Hepatocyte (in vitro differentiated cells): ENCODE data around the gene ASPSCR1. TPM values are rescaled to one million over a fixed set of nuclear protein-coding genes. Genes with fewer than 3 reads are reported as not detected.

Experiments
- DNase-seq: peaks from one replicate; pipeline ENCODE4 v3.0.0-alpha.2; 2016; ENCODE audit warnings: low spot score
- H2AFZ ChIP-seq: fragments of 200-600 bp; sonication (generic); 2 replicates; pipeline ENCODE4 v1.6.0; 2016; ENCODE audit warnings: antibody characterized with exemption, mild to moderate bottlenecking
- H3K27ac ChIP-seq: fragments of 200-600 bp; sonication (generic); 2 replicates; pipeline ENCODE4 v1.5.1; 2016; ENCODE audit warnings: mild to moderate bottlenecking
- H3K27me3 ChIP-seq: fragments of 200-600 bp; sonication (generic); 2 replicates; pipeline ENCODE4 v1.6.1; 2016
- H3K36me3 ChIP-seq: fragments of 200-600 bp; sonication (generic); replicated peaks from 2 replicates; pipeline ENCODE4 v1.5.1; 2016; ENCODE audit warnings: low read depth; ENCODE audit not compliant: insufficient read depth
- H3K4me1 ChIP-seq: fragments of 200-600 bp; sonication (generic); 2 replicates; pipeline ENCODE4 v1.5.1; 2016; ENCODE audit warnings: mild to moderate bottlenecking, moderate library complexity; ENCODE audit not compliant: insufficient read depth
- H3K4me2 ChIP-seq: fragments of 200-600 bp; sonication (generic); 2 replicates; pipeline ENCODE4 v1.6.0; 2016
- H3K4me3 ChIP-seq: fragments of 200-600 bp; sonication (generic); 2 replicates; pipeline ENCODE4 v1.5.1; 2016; ENCODE audit warnings: mild to moderate bottlenecking
- H3K79me2 ChIP-seq: fragments of 200-600 bp; sonication (generic); 2 replicates; pipeline ENCODE4 v1.6.0; 2017; ENCODE audit warnings: mild to moderate bottlenecking
- H3K9me2 ChIP-seq: fragments of 200-600 bp; sonication (generic); replicated peaks from 2 replicates; pipeline ENCODE4 v1.6.0; 2017; ENCODE audit warnings: mild to moderate bottlenecking; ENCODE audit not compliant: insufficient read depth
- H3K9me3 ChIP-seq: fragments of 200-600 bp; sonication (generic); 2 replicates; pipeline ENCODE4 v1.5.1; 2016; ENCODE audit warnings: low read depth, mild to moderate bottlenecking
- H4K20me1 ChIP-seq: fragments of 200-600 bp; sonication (generic); 2 replicates; pipeline ENCODE4 v1.6.0; 2016; ENCODE audit warnings: mild to moderate bottlenecking; ENCODE audit not compliant: insufficient read depth, poor library complexity, severe bottlenecking
- EZH2 ChIP-seq: fragments of 200-600 bp; sonication (generic); IDR thresholded peaks from 2 replicates; pipeline ENCODE4 v1.6.1; 2016; ENCODE audit warnings: antibody characterized with exemption, mild to moderate bottlenecking, borderline replicate concordance
- EZH2phosphoT487 ChIP-seq: fragments of 200-600 bp; sonication (generic); IDR thresholded peaks from one replicate; pipeline ENCODE4 v1.6.1; 2018; ENCODE audit warnings: antibody characterized with exemption, mild to moderate bottlenecking, low read depth, moderate library complexity; ENCODE audit not compliant: unreplicated experiment, severe bottlenecking
- WGBS: methylation state at CpG from one replicate; pipeline ENCODE4 v1.1.6; 2016; ENCODE audit warnings: low lambda C conversion rate; ENCODE audit errors: missing lambda C conversion rate; 5-methylcytosine and 5-hydroxymethylcytosine counted together
- polyA plus RNA-seq: library from polyadenylated mRNA; unstranded; fragments of >200 nt; fragmentation: Nextera tagmentation; extraction: Ambion mirVana; gene quantifications from 2 replicates; pipeline ENCODE4 v1.2.1, GENCODE V29; 2016
- total RNA-seq: library from RNA; depleted of rRNA; stranded (reverse); fragments of >200 nt; gene quantifications from 2 replicates; pipeline ENCODE4 v1.2.3, GENCODE V29; 2014
- TF ChIP-seq, protein P1 (sequence below): fragments of 200-600 bp; sonication (generic); IDR thresholded peaks from 2 replicates; pipeline ENCODE4 v1.5.1; 2016; ENCODE audit warnings: antibody characterized with exemption, mild to moderate bottlenecking; ENCODE audit not compliant: poor library complexity

ASPSCR1 gene
- total and polyA plus RNA-seq, 2 experiments from 2014 or later, result 28.4 to 45.9 TPM

DNA sequence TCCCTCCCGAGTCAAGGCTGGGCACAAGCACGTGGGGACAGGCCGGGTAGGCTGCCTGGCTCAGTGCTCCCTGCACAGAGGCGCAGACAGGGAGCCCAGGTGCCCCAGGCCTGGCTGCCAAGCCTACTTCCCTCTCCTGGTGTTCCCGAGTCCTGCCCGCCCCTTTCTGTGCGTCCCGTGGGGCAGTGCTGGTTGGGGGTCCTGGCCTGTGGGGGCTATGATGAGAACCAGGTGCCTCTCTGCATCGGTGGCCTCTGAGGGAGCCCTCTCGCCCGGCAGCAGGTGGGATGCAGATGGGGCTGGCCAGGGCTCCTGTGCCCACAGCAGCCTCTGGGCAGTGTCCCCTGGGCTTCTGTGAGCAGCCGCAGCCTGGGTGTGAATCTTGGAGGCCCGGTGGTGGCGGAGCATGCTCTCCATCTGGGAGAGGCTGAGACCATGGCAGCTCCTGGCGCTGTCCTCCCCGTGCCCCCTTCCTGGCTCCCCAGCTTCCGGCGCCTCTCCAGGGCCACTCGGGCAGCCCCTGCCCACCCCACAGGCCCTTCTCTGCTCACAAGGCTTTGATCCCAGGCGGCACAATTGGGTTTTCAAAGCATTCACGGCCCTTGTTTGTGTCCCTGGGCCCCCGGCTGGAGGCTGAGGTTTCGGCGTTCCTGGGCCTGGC, 38.0 kb downstream of the ASPSCR1 start:
- no peaks in the 10 kb centered on the region for H3K79me2 ChIP-seq
- no peak overlapping the region for H2AFZ ChIP-seq
- no peak overlapping the region for H3K4me3 ChIP-seq
- H3K4me2 ChIP-seq, result no peak overlapping the region
- H4K20me1 ChIP-seq, result no peaks in the 10 kb centered on the region
- peaks cover 10% of the 10 kb centered on the region for H3K4me1 ChIP-seq
- no peaks in the 10 kb centered on the region for H3K9me3 ChIP-seq
- no peaks in the 10 kb centered on the region for H3K36me3 ChIP-seq
- H3K27me3 ChIP-seq, result no peaks in the 10 kb centered on the region
- no peaks in the 10 kb centered on the region for H3K9me2 ChIP-seq
- no peak for TF ChIP-seq EZH2phosphoT487
- TF ChIP-seq, protein P1, sequence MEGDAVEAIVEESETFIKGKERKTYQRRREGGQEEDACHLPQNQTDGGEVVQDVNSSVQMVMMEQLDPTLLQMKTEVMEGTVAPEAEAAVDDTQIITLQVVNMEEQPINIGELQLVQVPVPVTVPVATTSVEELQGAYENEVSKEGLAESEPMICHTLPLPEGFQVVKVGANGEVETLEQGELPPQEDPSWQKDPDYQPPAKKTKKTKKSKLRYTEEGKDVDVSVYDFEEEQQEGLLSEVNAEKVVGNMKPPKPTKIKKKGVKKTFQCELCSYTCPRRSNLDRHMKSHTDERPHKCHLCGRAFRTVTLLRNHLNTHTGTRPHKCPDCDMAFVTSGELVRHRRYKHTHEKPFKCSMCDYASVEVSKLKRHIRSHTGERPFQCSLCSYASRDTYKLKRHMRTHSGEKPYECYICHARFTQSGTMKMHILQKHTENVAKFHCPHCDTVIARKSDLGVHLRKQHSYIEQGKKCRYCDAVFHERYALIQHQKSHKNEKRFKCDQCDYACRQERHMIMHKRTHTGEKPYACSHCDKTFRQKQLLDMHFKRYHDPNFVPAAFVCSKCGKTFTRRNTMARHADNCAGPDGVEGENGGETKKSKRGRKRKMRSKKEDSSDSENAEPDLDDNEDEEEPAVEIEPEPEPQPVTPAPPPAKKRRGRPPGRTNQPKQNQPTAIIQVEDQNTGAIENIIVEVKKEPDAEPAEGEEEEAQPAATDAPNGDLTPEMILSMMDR, result no peak
- no peak for TF ChIP-seq EZH2
- 84% methylated on average over 23 of the region's 24 CpGs for WGBS
- no peak overlapping the region for H3K27ac ChIP-seq
- no peak for DNase-seq

- Histone ChIP-seq H3K9me2 (no peaks in the 10 kb centered on the region), H2AFZ (no peak overlapping the region), H3K4me2 (no peak overlapping the region), H3K4me1 (peaks cover 10% of the 10 kb centered on the region), H3K4me3 (no peak overlapping the region), H3K36me3 (no peaks in the 10 kb centered on the region), H3K27me3 (no peaks in the 10 kb centered on the region), H3K79me2 (peaks cover under 1% of the 10 kb centered on the region), H4K20me1 (no peaks in the 10 kb centered on the region), H3K9me3 (no peaks in the 10 kb centered on the region), H3K27ac (no peak overlapping the region)
- DNase-seq, result no peak
- 87% methylated on average over 19 of the region's 28 CpGs for WGBS
- TF ChIP-seq EZH2phosphoT487 (no peak), EZH2 (no peak)
- TF ChIP-seq, protein P1, result no peak
These were observed 38.8 kb downstream of the ASPSCR1 start for GRCh38 chr17:82016061-82016874.

DNA sequence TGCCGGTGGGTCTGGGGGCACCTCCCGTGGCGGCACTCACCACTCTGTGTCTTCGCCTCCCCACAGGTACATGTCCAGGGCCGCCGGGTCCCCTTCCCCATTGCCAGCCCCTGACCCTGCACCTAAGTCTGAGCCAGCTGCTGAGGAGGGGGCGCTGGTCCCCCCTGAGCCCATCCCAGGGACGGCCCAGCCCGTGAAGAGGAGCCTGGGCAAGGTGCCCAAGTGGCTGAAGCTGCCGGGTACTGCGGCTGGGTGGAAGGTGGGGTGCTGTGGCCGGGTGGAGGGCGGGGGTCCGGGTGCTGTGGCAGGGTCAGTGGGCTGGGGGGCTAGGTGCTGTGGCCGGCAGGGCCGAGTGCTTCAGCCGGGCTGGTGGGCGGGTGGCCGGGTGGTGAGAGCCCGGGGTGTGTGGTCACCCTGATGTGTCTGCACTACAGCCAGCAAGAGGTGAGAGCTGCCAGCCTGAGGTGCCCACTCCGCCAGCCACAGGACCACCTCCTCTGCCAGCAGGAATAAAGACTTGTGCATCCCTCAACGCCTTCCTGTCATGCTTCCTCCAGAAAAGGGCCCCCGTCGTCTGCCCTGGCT, 39.5 kb downstream of the ASPSCR1 start:
- H2AFZ ChIP-seq, result no peak overlapping the region
- no peak overlapping the region for H3K4me3 ChIP-seq
- TF ChIP-seq, protein P1, result no peak
- TF ChIP-seq EZH2phosphoT487, result no peak
- TF ChIP-seq EZH2, result no peak
- H3K79me2 ChIP-seq, result peaks cover 6% of the 10 kb centered on the region
- H3K4me1 ChIP-seq, result peaks cover 17% of the 10 kb centered on the region
- no peaks in the 10 kb centered on the region for H3K9me2 ChIP-seq
- no peaks in the 10 kb centered on the region for H3K27me3 ChIP-seq
- no peak for DNase-seq
- no peak overlapping the region for H3K27ac ChIP-seq
- H3K4me2 ChIP-seq, result no peak overlapping the region
- H4K20me1 ChIP-seq, result no peaks in the 10 kb centered on the region
- 94% methylated on average over 16 of the region's 24 CpGs for whole genome bisulfite sequencing
- no peaks in the 10 kb centered on the region for H3K36me3 ChIP-seq
- no peaks in the 10 kb centered on the region for H3K9me3 ChIP-seq
